Measurements from ENCODE around the gene CHORDC1.

DNA sequence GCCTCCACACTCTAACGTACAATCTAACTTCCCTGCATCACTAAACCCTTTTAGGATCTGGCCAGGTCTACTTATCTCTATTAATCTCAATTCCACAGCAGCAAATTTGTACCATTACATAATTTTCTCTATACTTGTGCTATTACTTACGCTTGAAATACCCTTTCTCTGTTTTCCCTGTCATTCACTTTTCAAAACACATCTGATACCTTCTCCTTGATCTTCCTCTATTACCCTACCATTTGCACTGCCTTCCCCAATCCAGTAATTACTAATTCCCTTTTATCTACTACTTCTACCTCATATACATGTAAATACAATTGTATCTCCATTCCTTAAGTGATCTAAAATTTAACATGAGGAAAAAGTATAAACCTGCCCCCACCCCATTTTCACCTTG, 14.0 kb downstream of the CHORDC1 start:
- TF ChIP-seq, protein P1, sequence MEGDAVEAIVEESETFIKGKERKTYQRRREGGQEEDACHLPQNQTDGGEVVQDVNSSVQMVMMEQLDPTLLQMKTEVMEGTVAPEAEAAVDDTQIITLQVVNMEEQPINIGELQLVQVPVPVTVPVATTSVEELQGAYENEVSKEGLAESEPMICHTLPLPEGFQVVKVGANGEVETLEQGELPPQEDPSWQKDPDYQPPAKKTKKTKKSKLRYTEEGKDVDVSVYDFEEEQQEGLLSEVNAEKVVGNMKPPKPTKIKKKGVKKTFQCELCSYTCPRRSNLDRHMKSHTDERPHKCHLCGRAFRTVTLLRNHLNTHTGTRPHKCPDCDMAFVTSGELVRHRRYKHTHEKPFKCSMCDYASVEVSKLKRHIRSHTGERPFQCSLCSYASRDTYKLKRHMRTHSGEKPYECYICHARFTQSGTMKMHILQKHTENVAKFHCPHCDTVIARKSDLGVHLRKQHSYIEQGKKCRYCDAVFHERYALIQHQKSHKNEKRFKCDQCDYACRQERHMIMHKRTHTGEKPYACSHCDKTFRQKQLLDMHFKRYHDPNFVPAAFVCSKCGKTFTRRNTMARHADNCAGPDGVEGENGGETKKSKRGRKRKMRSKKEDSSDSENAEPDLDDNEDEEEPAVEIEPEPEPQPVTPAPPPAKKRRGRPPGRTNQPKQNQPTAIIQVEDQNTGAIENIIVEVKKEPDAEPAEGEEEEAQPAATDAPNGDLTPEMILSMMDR (conservative IDR thresholded peaks at IDR 0.05; ENCODE audit: low read length), result no peak
- no peak for TF ChIP-seq EZH2phosphoT487 (IDR thresholded peaks at IDR 0.05; ENCODE audit: borderline replicate concordance, low read depth, low read length)

Measured in OCI-LY7 (cell line).